Head of caudate nucleus (tissue), 42 donors: ENCODE data around the gene CNNM1.
A peak's percentile ranks its signal among the peaks of the same experiment; 100 is the strongest.

Experiments
- DNase-seq, 42 donors: peaks; one replicate each; pipeline versions ENCODE4 v3.0.0 to v3.0.0-alpha.2; 2020 to 2021; ENCODE audit warnings: mixed read lengths in 7 of 42
- intact Hi-C: fragments of 100-400 bp; cut with DNase I; formaldehyde crosslinking; loops from one replicate; pipeline ENCODE4 v1.15.0; 2022

The CNNM1 gene

GRCh38 chr10:99330347-99330924 lies 1.3 kb downstream of the CNNM1 start:
- DNase-seq, result peak in 15 of 42 donors; percentile 6 to 46 (median 23)
- intact Hi-C loops, result no loop called here

- peak in 1 of 42 donors; percentile 33 for DNase-seq
- intact Hi-C loops, result no loop called here
Measured at GRCh38 chr10:99331207-99331803, 2.1 kb downstream of the CNNM1 start.

- DNase-seq, result peak in 10 of 42 donors; percentile 10 to 50 (median 30)
- intact Hi-C loops, result no loop called here
Measured at GRCh38 chr10:99337311-99337811, 8.2 kb downstream of the CNNM1 start.

- intact Hi-C loops, result no loop called here
- no peak for DNase-seq
Measured at GRCh38 chr10:99337901-99338300, 8.7 kb downstream of the CNNM1 start.

- DNase-seq, result no peak
- intact Hi-C loops, result no loop called here
Measured at GRCh38 chr10:99339077-99339476, 9.9 kb downstream of the CNNM1 start.

GRCh38 chr10:99339563-99340047 lies 10.4 kb downstream of the CNNM1 start:
- no peak for DNase-seq
- intact Hi-C loops, result no loop called here

GRCh38 chr10:99340650-99341049 lies 11.5 kb downstream of the CNNM1 start:
- intact Hi-C loops, result no loop called here
- DNase-seq, result no peak

- intact Hi-C loops, result no loop called here
Measured at GRCh38 chr10:99341248-99341647, 12.1 kb downstream of the CNNM1 start.

GRCh38 chr10:99341860-99342490 lies 12.8 kb downstream of the CNNM1 start:
- DNase-seq, result peak in 4 of 42 donors; percentile 17 to 30 (median 25)
- intact Hi-C loops, result no loop called here

More at GRCh38 chr10:99341248-99341647, 12.1 kb downstream of the CNNM1 start:
- no peak for DNase-seq

GRCh38 chr10:99343262-99343661 lies 14.1 kb downstream of the CNNM1 start:
- no peak for DNase-seq
- intact Hi-C loops, result no loop called here

- DNase-seq, result no peak
- intact Hi-C loops, result no loop called here
Measured at GRCh38 chr10:99344715-99345114, 15.6 kb downstream of the CNNM1 start.

- DNase-seq, result no peak
- intact Hi-C loops, result no loop called here
Measured at GRCh38 chr10:99345350-99345749, 16.2 kb downstream of the CNNM1 start.

- intact Hi-C loops, result no loop called here
- DNase-seq, result peak in 5 of 42 donors; percentile 24 to 55 (median 35)
Measured at GRCh38 chr10:99346247-99346646, 17.1 kb downstream of the CNNM1 start.

- intact Hi-C loops, result no loop called here
Measured at GRCh38 chr10:99347672-99348071, 18.5 kb downstream of the CNNM1 start.

GRCh38 chr10:99353182-99353581 lies 24.0 kb downstream of the CNNM1 start:
- peak in 1 of 42 donors; percentile 13 for DNase-seq
- intact Hi-C loops, result no loop called here

More at GRCh38 chr10:99347672-99348071, 18.5 kb downstream of the CNNM1 start:
- peak in 7 of 42 donors; percentile 30 to 60 (median 46) for DNase-seq

GRCh38 chr10:99357691-99358090 lies 28.5 kb downstream of the CNNM1 start:
- DNase-seq, result peak in 1 of 42 donors; percentile 24
- intact Hi-C loops, result no loop called here

GRCh38 chr10:99358101-99358500 lies 28.9 kb downstream of the CNNM1 start:
- DNase-seq, result no peak
- intact Hi-C loops, result no loop called here

GRCh38 chr10:99360934-99361333 lies 31.8 kb downstream of the CNNM1 start:
- DNase-seq, result peak in 10 of 42 donors; percentile 26 to 74 (median 46)
- intact Hi-C loops, result no loop called here

GRCh38 chr10:99364125-99364524 lies 35.0 kb downstream of the CNNM1 start:
- no peak for DNase-seq
- intact Hi-C loops, result no loop called here

- DNase-seq, result no peak
- intact Hi-C loops, result no loop called here
Measured at GRCh38 chr10:99365311-99365710, 36.2 kb downstream of the CNNM1 start.
